Stomach smooth muscle (tissue), 2 donors: ENCODE data around the gene NRARP.
"Not testable (repeated sequence)": the region's sequence is repeated elsewhere in the genome, so short reads cannot be mapped to it uniquely, and the experiment has no call there.

Experiments
- H3K27ac ChIP-seq: one replicate; pipeline ENCODE4 v1.7.0; 2013; ENCODE audit warnings: mild to moderate bottlenecking, low read length, inconsistent platforms
- H3K27me3 ChIP-seq, 2 donors: one replicate each; pipeline ENCODE4 v1.7.0; 2013; ENCODE audit warnings: low read length in 2 of 2; ENCODE audit not compliant: insufficient read depth in 2 of 2, control insufficient read depth in 1 of 2
- H3K36me3 ChIP-seq, 2 donors: one replicate each; pipeline ENCODE4 v1.7.0; 2013; ENCODE audit warnings: low read length in 2 of 2; ENCODE audit not compliant: control insufficient read depth in 2 of 2, insufficient read depth in 2 of 2
- H3K4me1 ChIP-seq: one replicate; pipeline ENCODE4 v1.7.0; 2013; ENCODE audit warnings: low read length; ENCODE audit not compliant: control insufficient read depth, insufficient read depth
- H3K4me3 ChIP-seq, 2 donors: one replicate each; pipeline ENCODE4 v1.7.0; 2013; ENCODE audit warnings: low read length in 2 of 2
- H3K9ac ChIP-seq, 2 donors: one replicate each; pipeline ENCODE4 v1.7.0; 2013; ENCODE audit warnings: low read length in 2 of 2, mild to moderate bottlenecking in 1 of 2
- H3K9me3 ChIP-seq, 2 donors: one replicate each; pipeline ENCODE4 v1.7.0; 2013; ENCODE audit warnings: low read length in 2 of 2; ENCODE audit not compliant: control insufficient read depth in 2 of 2
- donor health status: healthy.
- donor health status: Pancreatic carcinoma.

NRARP gene

DNA sequence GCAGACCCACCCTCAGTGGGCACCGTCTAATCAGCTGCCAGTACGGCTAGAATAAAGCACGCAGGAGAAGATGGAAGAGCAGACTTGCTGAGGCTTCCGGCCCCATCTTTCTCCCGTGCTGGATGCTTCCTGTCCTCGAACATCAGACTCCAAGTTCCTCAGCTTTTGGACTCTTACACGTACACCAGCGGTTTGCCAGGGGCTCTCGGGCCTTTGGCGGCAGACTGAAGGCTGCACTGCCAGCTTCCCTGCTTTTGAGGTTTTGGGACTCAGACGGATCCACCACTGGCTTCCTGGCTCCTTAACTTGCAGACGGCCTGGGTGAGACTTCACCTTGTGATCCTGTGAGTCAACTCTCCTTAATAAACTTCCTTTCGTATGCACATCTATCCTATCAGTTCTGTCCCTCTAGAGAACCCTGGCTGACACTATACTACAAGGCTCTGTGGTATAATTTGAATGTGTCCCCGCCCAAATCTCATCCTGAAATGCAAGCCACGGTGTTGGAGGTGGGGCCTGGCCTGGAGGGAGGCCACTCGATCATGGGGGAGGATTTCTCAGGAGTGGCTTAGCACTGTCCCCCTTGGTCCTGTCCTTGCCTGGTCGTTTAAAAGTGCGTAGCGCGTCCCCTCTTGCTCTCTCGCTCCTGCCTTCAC lies 31.1 kb upstream of the NRARP start:
- Histone ChIP-seq H3K4me1 (no peaks in the 10 kb centered on the region), H3K9me3 (no peaks in the 10 kb centered on the region), H3K4me3 (no peak overlapping the region), H3K27me3 (no peaks in the 10 kb centered on the region), H3K36me3 (no peaks in the 10 kb centered on the region), H3K27ac (no peak overlapping the region), H3K9ac (no peak overlapping the region)

GRCh38 chr9:137331929-137332328 lies 29.9 kb upstream of the NRARP start:
- no peaks in the 10 kb centered on the region for H3K27me3 ChIP-seq
- no peak overlapping the region for H3K9ac ChIP-seq
- no peaks in the 10 kb centered on the region for H3K9me3 ChIP-seq
- H3K36me3 ChIP-seq = no peaks in the 10 kb centered on the region
- H3K4me1 ChIP-seq = no peaks in the 10 kb centered on the region
- H3K27ac ChIP-seq = no peak overlapping the region
- H3K4me3 ChIP-seq = no peak overlapping the region

GRCh38 chr9:137330689-137331088 lies 28.6 kb upstream of the NRARP start:
- Histone ChIP-seq H3K27me3 (no peaks in the 10 kb centered on the region), H3K9me3 (no peaks in the 10 kb centered on the region), H3K9ac (no peak overlapping the region), H3K27ac (no peak overlapping the region), H3K4me1 (no peaks in the 10 kb centered on the region), H3K4me3 (no peak overlapping the region), H3K36me3 (no peaks in the 10 kb centered on the region)

DNA sequence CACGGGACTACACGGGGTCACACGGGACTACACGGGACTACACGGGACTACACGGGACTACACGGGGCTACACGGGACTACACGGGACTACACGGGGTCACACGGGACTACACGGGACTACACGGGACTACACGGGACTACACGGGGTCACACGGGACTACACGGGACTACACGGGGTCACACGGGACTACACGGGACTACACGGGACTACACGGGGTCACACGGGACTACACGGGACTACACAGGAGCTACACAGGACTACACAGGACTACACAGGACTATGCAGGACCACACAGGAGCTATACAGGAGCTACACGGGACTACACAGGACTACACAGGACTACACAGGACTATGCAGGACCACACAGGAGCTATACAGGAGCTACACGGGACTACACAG lies 27.5 kb upstream of the NRARP start:
- not testable (repeated sequence) for H3K4me3 ChIP-seq, H3K4me1 ChIP-seq, H3K9ac ChIP-seq

GRCh38 chr9:137327641-137328550 lies 25.8 kb upstream of the NRARP start:
- not testable (repeated sequence) for H3K4me1 ChIP-seq, H3K36me3 ChIP-seq, H3K27ac ChIP-seq, H3K9ac ChIP-seq, H3K9me3 ChIP-seq, H3K4me3 ChIP-seq, H3K27me3 ChIP-seq

More for the DNA sequence above, 27.5 kb upstream of the NRARP start:
- H3K27me3 ChIP-seq, H3K27ac ChIP-seq, H3K36me3 ChIP-seq, H3K9me3 ChIP-seq: not testable (repeated sequence)

- Histone ChIP-seq H3K27ac (no peak overlapping the region), H3K4me3 (no peak overlapping the region), H3K9me3 (no peaks in the 10 kb centered on the region), H3K27me3 (no peaks in the 10 kb centered on the region), H3K36me3 (no peaks in the 10 kb centered on the region), H3K9ac (no peak overlapping the region), H3K4me1 (no peaks in the 10 kb centered on the region)
Observed at GRCh38 chr9:137326445-137327065, 24.5 kb upstream of the NRARP start.

DNA sequence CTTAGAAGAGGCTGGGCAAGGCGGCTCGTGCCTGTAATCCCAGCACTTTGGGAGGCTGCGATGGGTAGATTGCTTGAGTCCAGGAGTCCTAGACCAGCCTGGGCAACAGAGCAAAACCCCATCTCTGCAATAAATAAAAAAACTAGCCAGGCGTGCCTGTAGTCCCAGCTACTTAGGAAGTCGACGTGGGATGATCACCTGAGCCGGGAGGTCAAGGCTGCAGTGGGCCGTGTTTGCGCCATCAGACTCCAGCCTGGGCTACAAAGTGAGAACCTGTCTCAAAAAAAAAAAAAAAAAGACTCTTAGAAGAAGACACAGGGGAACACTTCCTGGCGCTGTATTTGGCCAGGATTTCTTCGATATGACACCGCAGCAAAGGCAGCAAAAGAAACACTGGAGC lies 23.7 kb upstream of the NRARP start:
- Histone ChIP-seq H3K9ac (no peak overlapping the region), H3K4me1 (no peaks in the 10 kb centered on the region), H3K36me3 (no peaks in the 10 kb centered on the region), H3K27me3 (no peaks in the 10 kb centered on the region), H3K9me3 (no peaks in the 10 kb centered on the region), H3K4me3 (no peak overlapping the region), H3K27ac (no peak overlapping the region)

DNA sequence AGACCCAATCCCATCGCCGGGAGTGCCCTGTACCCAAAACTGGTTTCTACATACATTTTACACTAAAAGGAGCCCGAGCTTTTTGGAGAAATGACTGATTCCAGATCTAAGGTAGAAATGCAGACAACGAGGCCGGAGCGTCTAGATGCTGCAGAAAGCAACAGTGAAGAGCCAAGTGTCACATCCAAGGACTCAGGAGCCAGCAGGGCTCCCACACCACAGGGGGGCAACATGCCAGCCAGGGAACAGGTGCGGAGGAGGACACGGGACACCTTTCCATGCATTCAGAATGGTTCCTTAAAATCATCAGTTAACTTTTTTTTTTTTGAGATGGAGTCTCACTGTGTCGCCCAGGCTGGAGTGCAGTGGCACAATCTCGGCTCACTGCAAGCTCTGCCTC lies 23.1 kb upstream of the NRARP start:
- Histone ChIP-seq H3K27ac (no peak overlapping the region), H3K36me3 (no peaks in the 10 kb centered on the region), H3K4me3 (no peak overlapping the region), H3K9me3 (no peaks in the 10 kb centered on the region), H3K4me1 (no peaks in the 10 kb centered on the region), H3K27me3 (no peaks in the 10 kb centered on the region), H3K9ac (no peak overlapping the region)

GRCh38 chr9:137323531-137324331 lies 21.7 kb upstream of the NRARP start:
- Histone ChIP-seq H3K4me1 (no peaks in the 10 kb centered on the region), H3K9ac (no peak overlapping the region), H3K4me3 (no peak overlapping the region), H3K27me3 (no peaks in the 10 kb centered on the region), H3K9me3 (no peaks in the 10 kb centered on the region), H3K36me3 (no peaks in the 10 kb centered on the region), H3K27ac (no peak overlapping the region)

- H3K27me3 ChIP-seq = peaks cover 0 to 10% of the 10 kb centered on the region in 2 donors
- H3K36me3 ChIP-seq = no peaks in the 10 kb centered on the region
- no peaks in the 10 kb centered on the region for H3K4me1 ChIP-seq
- no peak overlapping the region for H3K4me3 ChIP-seq
- H3K9ac ChIP-seq = no peak overlapping the region
- no peak overlapping the region for H3K27ac ChIP-seq
- H3K9me3 ChIP-seq = no peaks in the 10 kb centered on the region
Observed at GRCh38 chr9:137321726-137322361, 19.8 kb upstream of the NRARP start.
